ENCODE data around the gene PMM2. TPM values are rescaled to one million over a fixed set of nuclear protein-coding genes. Genes with fewer than 3 reads are reported as not detected.
"Not testable (repeated sequence)": the region's sequence is repeated elsewhere in the genome, so short reads cannot be mapped to it uniquely, and the experiment has no call there.

Gene PMM2
- polyA plus RNA-seq, 4 donors = 19.8 to 26.1 (median 21.2) TPM

DNA sequence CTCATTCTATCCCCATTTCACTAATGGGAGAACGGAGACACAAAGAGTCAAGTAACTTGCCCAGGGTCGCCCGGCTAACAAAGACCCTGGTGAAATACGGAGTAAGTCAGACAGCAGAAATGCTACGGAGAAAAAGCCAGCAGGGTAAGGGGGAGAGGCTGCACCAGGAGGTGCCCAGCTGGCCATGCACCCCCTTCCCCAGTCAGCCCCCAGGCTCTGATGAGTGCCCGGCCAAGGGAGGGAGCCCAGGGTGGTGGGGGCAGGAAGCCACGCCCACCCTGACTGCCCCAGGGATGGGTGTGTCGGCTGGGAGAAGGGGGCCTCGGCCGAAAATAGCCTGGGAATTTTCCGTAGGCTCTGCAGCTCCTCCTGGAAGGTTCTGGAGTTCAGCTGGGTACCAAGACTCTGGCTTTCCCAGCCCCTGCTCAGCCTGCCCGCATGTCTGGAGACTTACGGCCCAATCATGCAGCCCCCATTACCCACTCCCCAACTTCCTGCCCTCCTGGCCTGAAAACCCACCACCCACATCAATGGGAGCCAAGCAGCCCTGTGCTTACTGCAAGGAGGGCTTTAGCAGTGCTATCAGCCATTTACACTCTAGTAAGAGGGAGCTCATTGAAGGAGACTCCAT is 67.0 kb downstream of the PMM2 start:
- DNase-seq (ENCODE audit: low read depth in 4 of 4, low spot score in 3 of 4) = no peak

DNA sequence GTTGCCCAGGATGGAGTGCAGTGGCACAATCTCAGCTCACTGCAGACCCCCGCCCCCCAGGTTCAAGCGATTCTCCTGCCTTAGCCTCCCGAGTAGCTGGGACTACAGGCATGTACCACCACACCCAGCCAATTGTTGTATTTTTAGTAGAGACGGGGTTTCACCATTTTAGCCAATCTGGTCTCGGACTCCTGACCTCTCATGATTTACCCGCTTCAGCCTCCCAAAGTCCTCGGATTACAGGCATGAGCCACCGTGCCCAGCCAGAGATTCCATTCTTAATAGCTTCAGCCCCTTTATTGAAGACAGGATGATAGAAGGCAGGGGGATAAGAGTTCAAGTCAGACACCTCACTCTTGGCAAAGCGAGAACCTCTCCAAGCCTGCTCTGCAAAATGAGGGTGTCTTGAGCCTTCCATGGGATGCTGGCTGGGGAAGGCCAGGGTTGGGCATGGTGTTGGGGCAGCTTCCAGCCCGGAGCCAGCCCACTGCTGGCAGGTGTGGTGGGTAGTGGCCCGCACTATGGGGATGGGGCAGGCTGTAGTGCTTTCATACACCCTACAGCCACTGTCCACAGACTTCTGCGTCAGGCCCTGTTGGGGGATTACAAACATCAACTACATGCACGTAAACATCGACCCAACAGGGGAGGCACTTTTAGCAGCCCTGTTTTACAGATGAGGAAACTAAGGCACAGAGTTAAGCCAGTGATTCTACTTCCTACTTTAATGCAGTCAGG is 67.7 kb downstream of the PMM2 start:
- DNase-seq (ENCODE audit: low read depth in 4 of 4, low spot score in 3 of 4) = no peak

- no peak for DNase-seq (ENCODE audit: low read depth in 4 of 4, low spot score in 3 of 4)
Measured at GRCh38 chr16:8866118-8866883, 68.7 kb downstream of the PMM2 start.

- no peak for DNase-seq (ENCODE audit: low read depth in 4 of 4, low spot score in 3 of 4)
Measured at GRCh38 chr16:8866884-8867215, 69.2 kb downstream of the PMM2 start.

DNA sequence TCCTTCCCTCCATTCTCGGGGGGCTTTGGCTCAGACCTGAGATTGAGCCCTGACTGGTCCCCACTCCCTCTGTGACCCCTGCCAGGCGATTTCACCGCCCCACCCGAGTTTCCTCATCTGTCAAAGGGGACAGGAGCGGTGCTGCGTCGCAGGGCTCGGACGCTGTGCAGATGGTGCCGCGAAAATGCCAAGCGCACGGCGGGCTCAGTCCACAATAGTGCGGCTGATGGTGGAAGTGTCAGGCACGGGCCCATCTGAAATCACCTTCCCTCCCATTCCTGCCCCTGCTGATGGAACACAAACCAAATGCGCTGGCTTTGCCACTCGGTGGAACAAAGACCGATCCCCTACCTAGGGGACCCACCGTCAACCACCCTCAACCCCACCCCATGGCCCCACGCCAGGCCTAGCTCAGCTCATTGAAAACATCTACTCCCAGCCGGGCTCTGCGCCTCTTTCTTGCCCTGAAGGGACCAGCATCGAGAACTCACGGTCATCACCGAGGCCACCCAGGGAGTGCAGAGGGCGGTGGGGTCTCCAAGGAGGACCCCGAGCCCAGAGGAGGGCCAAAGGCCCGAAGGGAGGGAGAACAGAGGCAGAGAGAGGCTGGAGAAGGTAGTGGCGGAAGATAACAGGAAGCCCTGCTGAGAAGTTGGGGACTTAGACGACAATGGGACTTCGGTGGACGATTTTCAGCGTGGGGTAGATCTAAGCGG is 69.7 kb downstream of the PMM2 start:
- DNase-seq (ENCODE audit: low read depth in 4 of 4, low spot score in 3 of 4) = no peak

DNA sequence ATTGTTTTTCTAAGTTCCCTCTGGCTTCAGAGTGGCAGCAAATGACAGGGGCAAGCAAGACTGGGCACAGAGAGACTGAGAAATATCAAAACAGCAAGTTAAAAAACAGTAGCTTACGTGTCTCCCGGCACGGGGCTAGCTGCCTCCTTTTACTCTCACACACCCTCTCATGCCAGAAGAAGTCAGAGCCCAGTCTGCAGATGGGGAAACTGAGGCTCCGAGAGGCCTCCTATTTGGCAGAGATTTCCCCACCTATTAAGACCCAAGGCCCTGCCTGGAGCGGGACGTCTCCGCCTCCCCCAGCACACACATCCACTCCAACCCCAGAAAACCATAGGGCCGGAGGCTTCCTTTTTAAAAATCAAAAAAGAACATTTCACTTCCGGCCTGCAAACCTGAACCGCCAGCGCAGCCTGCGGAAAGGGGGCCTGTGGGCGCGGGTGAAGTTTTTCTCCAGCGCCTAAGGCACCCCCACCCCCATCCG is 70.3 kb downstream of the PMM2 start:
- no peak for DNase-seq (ENCODE audit: low read depth in 4 of 4, low spot score in 3 of 4)

- DNase-seq (ENCODE audit: low read depth in 4 of 4, low spot score in 3 of 4) = peak; percentile 76 to 85 (median 81)
Measured at GRCh38 chr16:8868416-8869211, 71.0 kb downstream of the PMM2 start, which contains the start of gene CARHSP1. CARHSP1 (minus strand) TSS chr16:8869006; CDS start chr16:8859328, 9,678 bp downstream.

- DNase-seq (ENCODE audit: low read depth in 4 of 4, low spot score in 3 of 4) = no peak
Measured at GRCh38 chr16:8869212-8869987, 71.8 kb downstream of the PMM2 start.

DNA sequence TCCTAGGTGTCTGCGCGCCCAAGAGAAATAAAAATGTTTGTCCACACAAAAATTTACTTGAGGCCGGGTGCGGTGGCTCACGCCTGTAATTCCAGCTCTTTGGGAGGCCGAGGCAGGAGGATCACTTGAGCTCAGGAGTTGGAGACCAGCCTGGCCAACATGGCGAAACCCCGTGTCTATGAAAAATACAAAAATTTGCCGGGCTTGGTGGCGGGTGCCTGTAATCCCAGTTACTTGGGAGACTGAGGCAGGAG is 72.3 kb downstream of the PMM2 start:
- not testable (repeated sequence) for DNase-seq (ENCODE audit: low read depth in 4 of 4, low spot score in 3 of 4)

DNA sequence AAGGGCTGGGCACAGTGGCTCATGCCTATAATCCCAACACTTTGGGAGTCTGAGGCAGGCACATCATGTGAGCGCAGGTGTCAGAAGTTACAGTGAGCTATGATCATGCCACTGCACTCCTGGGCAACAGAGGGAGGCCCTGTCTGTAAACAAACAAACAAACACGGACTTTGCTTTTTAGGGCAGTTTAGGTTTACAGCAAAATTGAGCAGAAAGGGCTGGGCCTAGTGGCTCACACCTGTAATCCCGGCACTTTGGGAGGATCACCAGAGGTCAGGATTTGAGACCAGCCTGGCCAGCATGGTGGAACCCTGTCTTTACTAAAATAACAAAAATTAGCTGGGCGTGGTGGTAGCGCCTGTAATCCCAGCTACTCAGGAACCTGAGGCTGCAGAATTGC is 74.4 kb downstream of the PMM2 start:
- DNase-seq (ENCODE audit: low read depth in 4 of 4, low spot score in 3 of 4) = no peak

DNA sequence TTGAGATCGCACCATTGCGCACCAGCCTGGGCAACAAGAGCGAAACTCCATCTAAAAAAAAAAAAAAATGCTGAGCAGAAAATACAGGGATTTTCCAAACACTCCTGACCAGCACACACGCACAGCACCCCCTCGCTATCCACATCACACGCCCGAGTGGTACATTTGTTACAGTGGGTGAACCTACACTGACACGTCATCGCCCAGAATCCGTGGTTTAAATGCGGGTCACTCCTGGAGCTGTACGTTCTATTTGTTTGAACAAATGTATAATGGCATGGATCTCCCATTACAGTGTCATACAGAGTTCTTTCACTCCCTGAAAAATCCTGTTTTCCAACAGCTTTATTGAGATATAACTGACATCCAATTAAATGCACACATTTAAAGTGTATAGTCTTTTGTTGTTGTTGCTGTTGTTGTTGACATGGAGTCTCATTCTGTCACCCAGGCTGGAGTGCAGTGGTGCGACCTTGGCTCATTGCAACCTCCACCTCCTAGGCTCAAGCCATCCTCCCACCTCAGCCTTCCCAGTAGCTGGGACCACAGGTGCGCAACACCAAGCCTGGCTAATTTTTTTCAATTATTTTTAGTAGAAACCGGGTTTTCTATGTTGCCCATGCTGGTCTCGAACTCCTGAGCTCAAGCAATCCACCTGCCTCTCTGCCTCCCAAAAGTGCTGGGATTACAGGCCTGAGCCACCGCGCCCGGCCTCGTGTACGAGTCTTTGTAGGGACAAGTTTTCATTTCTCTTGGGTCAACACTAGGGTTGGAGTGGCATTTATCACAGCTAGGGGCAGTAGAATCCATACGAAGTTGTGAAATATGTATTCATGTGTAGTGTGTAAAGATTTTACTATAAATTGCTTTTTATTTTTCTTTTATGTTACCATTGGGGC is 75.6 kb downstream of the PMM2 start:
- DNase-seq (ENCODE audit: low read depth in 4 of 4, low spot score in 3 of 4) = no peak

- not testable (repeated sequence) for DNase-seq (ENCODE audit: low read depth in 4 of 4, low spot score in 3 of 4)
Measured at GRCh38 chr16:8873866-8874195, 76.2 kb downstream of the PMM2 start.

DNA sequence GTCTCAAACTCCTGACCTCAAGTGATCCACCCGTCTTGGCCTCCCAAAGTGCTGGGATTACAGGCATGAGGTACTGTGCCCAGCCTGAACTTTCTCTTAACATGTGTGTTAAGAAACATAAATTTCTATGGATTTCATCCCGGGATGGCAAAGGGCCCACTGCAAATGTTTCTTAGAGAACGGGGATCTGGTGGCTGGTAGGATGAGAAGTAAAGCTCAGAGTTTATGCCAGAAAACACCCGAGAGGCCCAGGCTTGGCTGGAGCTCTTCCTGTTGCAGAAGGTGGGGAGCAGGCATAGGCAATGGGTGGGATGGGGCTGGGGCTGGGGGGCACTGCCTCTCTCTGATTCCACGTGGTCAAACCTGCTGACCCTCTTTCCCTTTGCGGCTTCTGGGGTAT is 76.7 kb downstream of the PMM2 start:
- DNase-seq (ENCODE audit: low read depth in 4 of 4, low spot score in 3 of 4) = no peak

- not testable (repeated sequence) for DNase-seq (ENCODE audit: low read depth in 4 of 4, low spot score in 3 of 4)
Measured at GRCh38 chr16:8875317-8875716, 77.7 kb downstream of the PMM2 start.

GRCh38 chr16:8877894-8878522 is 80.4 kb downstream of the PMM2 start:
- DNase-seq (ENCODE audit: low read depth in 4 of 4, low spot score in 3 of 4) = no peak

GRCh38 chr16:8878523-8878911 is 80.9 kb downstream of the PMM2 start:
- DNase-seq (ENCODE audit: low read depth in 4 of 4, low spot score in 3 of 4) = no peak

DNA sequence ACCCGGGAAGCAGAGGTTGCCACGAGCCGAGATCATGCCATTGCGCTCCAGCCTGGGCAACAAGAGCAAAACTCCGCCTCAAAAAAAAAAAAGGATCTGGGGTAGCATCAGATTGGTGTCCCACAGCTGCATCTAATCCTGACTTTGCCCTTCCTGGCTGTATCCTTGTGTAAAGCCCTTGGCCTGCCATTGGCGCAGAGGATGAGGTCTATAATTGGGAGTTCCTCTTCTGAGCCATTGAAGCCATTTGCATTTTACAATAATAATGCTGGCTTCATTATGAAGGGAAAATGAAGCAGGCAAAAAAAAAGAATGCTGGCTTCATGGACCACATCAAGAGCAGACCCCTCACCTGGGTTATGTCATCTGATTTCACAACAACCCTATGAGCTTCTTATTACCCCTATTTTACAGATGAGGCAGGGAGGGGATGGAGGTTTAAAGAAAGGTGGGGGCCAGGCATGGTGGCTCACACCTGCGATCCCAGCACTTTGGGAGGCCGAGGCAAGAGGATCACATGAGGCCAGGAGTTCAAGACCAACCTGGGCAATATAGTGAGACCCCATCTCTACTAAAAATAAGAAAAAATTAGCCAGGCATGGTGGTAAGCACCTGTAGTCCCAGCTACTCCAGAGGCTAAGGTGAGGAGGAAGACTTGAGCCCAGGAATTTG is 83.3 kb downstream of the PMM2 start:
- DNase-seq (ENCODE audit: low read depth in 4 of 4, low spot score in 3 of 4) = no peak

Measured in right renal pelvis (tissue), 4 donors.